GM18507 (cell line): Measurements from ENCODE around the gene QSOX1.

Experiments used
- DNase-seq: peaks from one replicate; pipeline ENCODE4 v3.0.0; 2011; ENCODE audit warnings: low read depth; ENCODE audit not compliant: insufficient read length; ENCODE audit errors: extremely low spot score
- FAIRE-seq: peaks from 2 replicates; lab custom pipeline; 2011; peaks lifted over from hg19 to GRCh38; lab: Jason Lieb, UNC

The QSOX1 gene

DNA sequence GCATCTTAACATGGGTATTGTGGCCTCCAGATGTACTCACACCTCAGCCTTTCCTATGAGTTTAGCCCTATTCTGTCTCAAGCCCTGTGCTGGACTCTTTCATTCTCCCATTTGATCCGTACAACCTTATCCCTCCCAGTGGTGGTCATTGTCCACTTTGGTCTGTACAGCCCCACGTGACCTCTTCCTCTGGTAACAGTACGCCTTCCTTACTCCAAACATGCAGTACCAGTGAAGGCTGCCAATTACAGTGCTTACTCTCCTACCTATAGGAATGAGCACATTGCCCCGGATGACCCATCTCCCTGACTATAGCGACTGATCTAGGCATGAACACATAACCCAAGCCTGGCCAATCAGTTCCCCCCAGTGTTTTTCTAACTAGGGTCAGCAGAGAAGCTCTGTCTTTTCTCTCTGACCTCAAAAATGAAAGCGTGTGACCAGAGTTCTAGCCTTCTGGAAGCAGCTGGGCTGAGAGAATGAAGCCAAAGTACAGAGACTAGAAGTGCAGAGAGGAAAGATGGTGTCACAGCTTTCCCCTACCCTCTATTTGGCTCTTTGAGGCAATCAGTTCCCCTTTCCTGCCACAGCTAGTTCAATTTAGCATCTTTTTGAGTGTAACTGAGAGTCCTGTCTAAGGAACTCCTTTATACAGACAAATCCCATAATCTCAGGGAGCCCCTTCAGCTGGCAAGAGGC, 9.9 kb upstream of the QSOX1 start:
- no peak for FAIRE-seq
- no peak for DNase-seq

DNA sequence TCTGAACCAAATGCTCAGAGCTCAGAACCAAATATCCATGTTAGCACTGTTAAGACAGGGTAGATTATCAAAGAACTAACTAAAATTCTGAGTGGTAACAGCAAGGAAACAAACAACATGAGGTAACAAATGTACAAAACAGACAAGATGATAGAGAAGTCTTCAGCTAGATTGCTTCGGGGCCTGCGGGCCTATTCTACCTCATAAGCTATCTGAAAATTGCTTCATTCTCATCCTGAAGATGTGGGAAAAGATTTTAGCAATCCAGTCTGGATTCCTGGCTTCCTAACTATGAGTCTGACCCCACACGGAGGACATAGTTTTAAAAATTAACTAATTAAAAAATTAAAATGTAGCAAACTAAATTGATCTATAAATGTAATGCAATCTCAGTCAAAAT, 9.2 kb upstream of the QSOX1 start:
- DNase-seq (no peak), FAIRE-seq (no peak)

DNA sequence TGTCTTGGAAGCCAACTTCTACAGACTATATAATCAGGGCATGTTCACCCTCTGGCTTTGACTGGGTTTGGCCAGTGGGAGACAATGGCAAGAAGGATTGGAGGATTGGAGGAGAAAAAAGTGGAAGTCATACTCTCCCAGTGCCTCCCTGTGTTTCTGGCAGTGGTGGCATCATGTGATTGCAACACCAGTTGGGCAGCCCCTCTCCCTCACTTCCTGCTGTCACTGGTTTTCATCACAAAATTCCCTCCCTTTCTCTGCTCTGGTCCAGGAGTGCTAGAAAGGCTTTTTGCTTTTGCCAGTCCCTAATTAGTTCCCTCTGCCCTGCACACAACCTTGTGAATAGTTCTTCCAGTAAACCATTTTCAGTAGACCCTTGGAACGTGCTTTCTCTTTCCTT, 3.7 kb upstream of the QSOX1 start:
- FAIRE-seq (no peak), DNase-seq (no peak)

DNA sequence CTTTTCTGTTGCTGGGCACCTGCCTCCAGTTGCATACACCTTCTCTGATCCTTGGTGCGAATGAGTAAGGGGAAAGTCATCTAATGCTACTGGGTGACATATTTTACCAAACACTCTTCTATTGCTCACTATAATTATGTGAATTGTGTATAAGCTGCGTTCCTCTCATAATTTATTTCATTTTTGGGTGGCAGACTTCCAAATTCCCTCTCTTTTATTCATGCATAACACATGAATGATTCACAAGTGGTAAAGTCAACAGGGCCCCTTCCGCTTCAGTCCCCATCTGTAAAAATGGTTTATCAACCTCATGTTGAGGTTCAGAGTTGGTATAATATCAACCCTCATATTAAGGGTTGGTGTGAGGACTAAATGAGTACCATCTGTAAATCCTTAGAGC, 3.2 kb upstream of the QSOX1 start:
- FAIRE-seq (no peak), DNase-seq (no peak)

DNA sequence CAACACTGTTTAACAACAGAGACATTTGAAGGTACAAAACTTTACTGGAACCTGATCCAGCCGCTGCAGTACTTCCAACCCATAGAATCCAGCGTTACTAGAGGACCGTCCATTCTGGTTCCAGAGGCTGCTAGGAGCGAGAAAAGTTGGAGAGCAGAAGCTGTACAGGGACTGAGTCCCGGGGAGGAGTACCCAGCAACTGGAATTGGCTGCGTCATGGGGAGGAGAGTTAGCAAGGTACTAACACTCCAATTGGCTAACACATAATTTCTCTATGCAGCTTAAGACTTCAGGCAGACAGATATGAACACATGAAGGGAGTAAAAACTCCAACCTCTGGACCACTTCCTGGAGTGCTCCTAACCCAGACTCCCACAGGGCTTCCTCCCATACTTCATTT, 2.1 kb upstream of the QSOX1 start:
- FAIRE-seq (no peak), DNase-seq (no peak)

DNA sequence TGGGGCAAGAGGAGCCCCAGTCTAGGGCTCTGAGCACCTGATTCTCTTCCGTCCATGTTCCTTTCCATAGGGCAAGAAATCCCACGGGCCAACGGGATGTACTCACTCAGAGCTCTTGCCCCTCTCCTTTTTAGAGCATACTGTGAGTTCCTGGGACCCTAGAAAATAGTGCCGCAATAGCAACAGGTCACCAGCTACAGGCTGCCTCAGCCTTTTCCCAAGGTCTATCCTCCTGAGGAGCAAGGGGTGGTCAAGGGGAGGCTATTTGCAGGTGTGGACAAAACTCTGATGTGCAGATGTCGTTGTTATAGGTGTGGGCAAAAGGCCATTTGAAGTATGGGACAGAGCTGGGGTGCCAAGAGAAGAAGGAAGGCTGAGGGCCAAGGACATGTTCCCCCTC, 1.6 kb upstream of the QSOX1 start:
- DNase-seq (no peak), FAIRE-seq (no peak)

DNA sequence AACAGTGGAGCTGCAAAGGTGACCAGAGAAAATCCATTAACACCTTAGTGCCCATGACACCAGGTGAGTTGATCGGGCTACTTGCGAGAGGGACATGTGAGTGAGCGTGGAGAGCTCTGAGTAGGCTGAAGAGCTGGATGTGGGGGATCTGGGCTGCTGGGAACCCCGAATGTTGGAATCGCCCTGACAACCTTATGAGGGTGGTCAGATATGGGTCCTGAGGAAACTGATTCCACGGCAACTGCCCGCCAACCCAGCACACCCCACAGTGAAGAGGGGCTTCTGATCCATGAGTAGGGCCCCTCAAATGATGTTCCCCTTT, 705 bp upstream of the QSOX1 start:
- FAIRE-seq: no peak

DNA sequence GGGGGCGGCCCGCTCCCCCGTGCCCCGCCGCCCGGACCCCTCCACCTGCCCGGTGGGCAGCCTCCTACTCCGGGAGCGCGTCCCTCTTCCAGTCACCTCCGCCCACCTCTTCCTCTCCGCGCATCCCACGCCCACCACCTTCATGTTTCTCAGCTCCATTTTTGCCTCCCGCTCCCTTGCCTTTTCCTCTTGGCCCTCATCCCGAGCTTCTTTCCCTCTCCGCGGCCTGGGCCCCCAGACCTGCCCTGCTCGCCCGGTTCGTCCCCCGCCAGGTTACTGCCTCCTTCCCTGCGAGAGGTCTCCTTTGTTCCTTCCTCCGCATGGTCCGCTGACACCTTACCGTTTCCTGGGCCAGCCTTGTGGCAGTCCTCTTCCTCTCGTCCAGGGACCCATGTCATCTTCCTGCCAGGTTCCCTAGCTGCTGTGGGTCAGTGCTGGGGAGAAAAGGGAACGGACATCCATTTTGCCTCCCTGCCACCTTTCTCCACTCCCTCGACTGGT, 563 bp downstream of the QSOX1 start:
- no peak for DNase-seq
- no peak for FAIRE-seq

More for the DNA sequence above, 705 bp upstream of the QSOX1 start:
- DNase-seq: no peak

DNA sequence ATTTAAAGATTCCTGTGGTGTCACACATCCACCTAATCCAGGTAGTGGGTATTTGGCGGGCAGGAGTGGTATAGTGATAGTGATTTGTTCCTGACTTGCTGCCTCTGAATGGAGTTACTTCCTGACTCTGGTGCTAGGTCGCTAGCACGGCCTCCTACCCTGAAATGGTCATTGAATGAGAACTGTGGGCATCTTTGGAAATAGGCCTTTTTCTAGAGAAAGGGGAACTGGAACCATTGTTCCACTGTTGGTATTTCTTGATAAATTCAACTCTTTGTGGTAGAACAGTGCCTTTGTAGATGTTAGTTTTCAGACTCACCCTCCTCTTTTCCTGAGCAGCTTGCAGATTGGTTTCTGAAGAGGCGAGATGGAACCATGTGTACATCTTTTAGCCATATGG, 1.5 kb downstream of the QSOX1 start:
- FAIRE-seq (no peak), DNase-seq (no peak)

DNA sequence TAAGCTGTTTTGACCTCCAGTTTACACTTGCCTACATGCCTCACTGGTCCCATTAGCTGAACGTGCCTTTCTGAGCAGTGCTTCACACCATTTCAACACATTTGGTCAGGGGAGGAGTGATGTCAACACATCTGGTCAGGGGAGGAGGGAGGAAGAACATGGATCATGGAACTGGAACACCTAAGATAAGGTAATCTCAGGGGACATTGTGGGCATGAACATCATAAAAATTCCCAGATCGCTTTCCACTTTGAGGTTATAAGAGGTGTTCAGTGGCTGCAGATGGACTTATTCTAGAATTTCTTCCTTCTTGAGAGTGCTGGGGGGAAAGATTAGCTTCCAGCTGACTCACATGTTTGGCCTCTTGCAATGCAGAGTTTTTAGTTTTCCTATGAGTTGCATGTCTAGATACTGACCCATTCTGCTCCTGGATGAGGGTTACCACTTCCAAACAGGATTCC, 2.0 kb downstream of the QSOX1 start:
- no peak for FAIRE-seq
- no peak for DNase-seq

DNA sequence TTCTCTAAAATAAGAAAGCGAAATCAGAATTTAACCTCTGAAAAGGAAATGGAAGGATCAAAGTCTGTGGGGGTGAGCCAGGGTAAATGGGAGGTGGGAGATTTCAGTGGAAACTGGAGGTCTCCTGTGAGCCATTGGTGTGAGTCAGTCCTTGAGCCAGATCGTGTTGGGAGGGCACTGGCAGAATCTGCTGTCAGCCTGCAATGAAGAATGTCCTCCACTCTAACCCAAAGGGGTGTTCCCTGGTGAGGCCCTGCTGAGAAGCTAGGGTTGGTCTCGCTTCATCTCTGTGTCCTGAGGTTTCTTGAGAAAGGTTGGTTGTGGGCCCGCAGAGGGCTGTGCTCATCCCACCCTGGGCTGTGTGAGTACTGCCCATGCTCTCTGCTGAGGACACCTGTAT, 2.4 kb downstream of the QSOX1 start:
- no peak for DNase-seq
- FAIRE-seq: no peak

DNA sequence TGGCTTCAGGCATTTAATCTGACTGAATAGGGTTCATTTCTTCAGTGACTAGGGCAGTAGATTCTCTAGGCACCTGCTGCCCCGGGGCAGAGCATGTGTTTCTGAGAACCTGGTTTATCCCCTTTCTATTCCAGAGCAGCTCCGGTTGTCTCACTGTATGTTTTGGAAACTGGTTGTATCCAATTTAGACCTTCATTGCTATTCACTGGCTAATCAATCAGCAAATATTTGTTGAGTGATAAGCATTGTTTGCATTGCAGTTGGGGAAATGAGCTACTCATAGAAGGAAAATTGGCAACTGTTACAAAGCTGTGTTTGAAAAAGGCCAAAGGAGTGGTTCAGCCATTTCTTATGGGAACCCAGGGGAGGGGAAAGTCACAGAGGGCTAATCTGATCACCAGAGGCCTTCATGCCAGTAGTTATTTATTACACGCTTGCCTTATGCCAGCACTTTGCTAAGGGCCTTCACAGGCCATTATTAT, 2.9 kb downstream of the QSOX1 start:
- FAIRE-seq: no peak
- no peak for DNase-seq

DNA sequence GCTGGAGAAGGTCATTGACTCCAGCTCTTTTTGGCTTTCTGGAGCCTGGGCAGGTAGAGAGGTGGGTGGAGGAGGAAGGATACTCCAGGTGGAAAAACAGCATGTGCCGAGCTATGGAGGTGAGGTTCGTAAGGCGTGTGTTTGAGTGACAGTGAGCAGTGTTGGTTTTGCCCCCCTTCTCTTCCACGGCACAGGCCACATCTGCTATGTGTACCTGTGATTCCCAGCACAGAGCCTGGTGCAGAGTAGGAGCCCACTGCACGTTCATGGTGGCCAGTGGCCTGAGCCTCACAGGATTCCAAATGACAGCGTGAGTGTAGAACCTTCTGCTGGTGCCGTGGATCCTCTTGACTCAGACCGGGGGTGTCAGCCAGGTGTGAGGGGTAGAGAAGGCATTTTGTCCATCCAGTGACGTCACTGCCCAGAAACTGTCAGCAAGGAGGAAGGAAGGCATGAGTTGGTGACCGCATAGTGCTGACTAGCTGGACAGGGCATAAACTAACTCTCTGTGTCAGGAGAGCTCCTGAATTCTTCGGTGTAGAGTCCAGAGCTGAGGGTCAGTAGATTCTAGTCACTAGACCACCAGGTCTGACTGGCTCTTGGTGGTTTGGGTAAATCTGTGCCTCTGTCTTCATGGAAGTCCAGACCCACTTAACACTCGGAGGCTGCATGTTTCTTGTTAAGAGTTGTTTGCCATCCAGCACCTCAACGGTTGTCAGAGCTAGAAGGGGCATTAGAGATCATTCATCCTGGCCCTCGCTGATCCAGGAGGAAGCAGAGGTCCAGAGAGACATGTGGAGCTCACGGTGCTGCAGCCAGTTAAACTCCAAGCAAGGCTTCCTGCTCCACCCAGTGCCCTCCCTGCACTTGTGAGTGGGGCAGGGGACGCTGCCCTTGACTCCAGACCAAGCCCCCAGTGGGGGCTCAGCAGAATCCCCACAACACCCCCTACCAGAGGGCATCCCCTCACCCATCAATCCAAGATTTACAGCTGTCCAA, 3.8 kb downstream of the QSOX1 start:
- DNase-seq (no peak), FAIRE-seq (no peak)

DNA sequence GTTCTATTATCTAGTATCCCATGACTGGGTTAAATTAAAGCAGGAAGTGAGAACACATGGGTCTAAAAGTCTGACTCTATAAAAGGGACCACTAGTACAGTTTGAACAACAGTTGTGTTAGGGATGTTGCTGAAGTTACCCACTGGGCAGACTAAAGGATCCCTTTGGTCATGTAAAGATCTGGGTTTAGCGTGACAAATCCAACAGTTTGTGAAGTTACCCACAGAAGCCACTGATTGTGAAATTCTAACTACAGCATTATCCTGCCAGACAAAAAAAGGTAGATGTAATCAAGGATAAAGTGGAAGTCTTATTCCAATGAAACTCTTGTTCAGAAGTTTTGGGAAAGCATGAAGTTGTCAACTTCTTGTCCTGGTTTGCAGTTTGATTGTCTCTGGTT, 5.7 kb downstream of the QSOX1 start:
- FAIRE-seq (no peak), DNase-seq (no peak)

DNA sequence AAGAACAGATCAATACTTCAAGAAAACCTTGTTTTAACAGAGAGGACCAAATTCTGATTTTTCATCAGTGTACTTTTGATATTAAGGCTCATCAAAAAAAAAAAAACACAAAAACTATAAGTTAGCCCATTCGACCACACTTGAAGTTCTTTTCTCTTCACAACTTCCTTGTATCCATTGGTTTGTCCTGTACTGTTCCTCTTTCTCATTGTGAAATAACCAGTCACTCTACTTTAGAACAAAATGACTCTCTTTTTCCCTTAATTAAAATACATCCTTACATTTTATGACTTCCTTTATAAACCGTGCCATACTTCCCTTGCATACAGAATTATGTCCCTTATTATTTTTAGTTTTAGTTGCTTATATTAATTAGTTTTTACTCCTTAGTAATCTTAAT, 8.4 kb downstream of the QSOX1 start:
- FAIRE-seq (no peak), DNase-seq (no peak)

DNA sequence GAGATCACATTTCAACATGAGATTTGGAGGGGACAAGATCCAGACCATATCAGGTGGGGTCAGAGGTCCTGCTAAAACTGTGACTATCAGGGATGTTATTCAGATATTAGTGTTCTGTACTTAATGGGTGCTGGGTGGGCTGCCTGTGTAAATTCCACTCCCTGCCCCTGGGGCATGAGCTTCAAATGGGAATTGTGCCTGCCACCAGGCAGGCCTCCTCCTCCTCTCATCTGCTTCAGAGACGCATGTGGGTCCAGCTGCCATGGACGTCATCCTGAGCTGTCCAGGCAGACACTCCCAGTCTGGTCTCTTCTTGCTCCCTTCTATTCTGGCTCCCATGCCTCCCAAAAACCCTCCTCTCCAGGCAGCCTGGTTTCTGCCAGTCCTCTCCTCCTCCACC, 10.4 kb downstream of the QSOX1 start:
- DNase-seq (no peak), FAIRE-seq (no peak)

DNA sequence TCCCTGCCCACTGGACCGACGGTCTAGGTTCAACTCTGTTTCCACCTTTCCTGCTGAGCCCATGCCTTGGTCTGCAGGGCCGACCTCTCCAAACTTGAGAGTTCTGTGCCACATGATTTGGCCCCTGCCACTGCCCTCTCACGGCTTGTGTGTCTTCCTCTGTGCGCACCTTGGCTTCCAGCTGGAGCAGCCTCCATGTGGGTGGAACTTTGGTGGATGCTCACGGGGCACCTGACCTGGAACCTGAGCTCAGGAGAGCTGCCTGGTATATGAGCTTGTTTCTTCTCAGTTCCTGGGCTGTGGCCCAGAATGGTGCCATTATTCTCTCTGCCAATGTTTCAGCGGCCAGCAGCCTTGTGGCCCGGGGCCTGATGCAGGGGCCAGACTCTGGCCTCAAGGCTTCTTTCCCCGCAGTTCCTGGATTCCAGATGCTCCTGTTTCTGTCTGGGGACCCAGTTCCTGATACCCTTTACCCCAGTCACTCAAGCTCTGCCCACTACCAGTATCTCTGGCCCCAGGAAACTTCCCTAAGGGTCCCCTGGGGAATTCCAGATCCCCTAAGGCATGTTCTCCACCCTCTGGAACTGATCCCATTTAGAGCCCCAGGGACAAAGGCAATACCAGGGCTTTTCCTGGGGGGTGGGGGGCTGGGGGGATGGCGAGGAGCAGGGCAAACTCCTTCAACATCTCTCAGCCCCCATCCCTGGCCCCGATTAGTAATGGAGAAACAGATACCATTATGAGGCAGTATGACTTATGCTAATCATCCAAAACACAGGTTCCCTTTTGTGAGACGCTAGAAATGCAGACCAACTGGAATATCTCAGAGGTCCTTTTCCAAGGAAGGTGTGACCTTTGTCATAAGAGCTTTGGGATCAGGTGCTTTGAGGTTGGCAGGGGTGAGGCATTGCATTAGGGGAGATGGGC, 11.1 kb downstream of the QSOX1 start:
- no peak for FAIRE-seq
- no peak for DNase-seq

DNA sequence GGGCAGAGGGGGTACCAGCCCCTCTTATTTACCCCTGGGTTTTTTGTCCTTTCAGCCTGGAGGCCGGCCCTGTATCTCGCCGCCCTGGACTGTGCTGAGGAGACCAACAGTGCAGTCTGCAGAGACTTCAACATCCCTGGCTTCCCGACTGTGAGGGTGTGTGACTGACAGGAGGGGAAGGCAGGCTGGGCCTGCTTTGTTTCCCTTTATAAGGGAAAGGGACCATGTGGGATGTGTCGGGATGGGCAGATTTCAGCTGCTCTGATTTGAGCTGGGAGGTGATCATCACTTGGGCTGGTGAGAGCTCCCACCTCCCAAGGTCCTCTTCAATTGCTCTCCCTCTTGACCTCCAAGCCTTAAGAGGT, 11.7 kb downstream of the QSOX1 start:
- no peak for DNase-seq
- no peak for FAIRE-seq

DNA sequence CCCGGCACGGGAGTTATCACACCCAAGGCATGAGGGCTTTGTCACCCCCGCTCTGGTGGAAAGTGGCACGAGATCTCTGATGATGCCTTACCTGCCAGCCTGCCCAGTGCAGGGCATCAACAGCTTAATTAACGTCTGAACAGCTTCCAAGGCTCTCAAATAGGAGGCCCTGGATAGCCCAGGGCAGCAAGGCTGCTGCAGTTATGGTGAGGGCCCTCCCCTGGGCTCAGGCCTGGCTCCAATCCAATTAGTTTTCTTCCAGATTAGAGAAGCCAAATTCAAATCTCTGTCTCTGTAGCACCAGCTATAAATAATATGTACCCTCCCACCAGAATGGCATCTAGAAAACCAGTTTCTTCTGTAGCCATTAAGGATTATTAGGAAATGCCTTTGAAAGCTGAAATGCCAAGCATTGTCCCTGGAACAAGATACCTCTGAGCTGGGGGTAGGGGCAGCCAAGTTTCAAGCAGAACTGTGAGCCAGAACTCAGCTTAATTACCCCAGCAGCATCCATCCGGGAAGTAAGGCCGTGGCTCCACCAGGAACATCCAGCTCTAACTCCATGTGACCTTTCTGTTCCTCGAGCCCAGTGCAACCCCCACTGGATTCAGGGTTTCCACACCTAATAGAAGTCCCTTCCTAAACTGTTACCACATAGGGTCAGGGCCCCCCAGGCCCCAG, 12.5 kb downstream of the QSOX1 start:
- no peak for DNase-seq
- no peak for FAIRE-seq
